Ecto neural progenitor cell (in vitro differentiated cells): ENCODE measurements around the gene AANAT.
"Not testable (repeated sequence)": the region's sequence is repeated elsewhere in the genome, so short reads cannot be mapped to it uniquely, and the experiment has no call there.

Experiments
- DNase-seq: peaks from one replicate; pipeline ENCODE4 v3.0.0-alpha.2; 2018; ENCODE audit warnings: low spot score

AANAT gene

GRCh38 chr17:76506408-76507345, 39.3 kb downstream of the AANAT start:
- peak; percentile 94 for DNase-seq

- not testable (repeated sequence) for DNase-seq
Observed at GRCh38 chr17:76508472-76509063, 41.2 kb downstream of the AANAT start.

- DNase-seq, result no peak
Observed at GRCh38 chr17:76510831-76511244, 43.4 kb downstream of the AANAT start.

- DNase-seq, result no peak
Observed at GRCh38 chr17:76511668-76512365, 44.4 kb downstream of the AANAT start.

GRCh38 chr17:76512366-76513305, 45.2 kb downstream of the AANAT start:
- no peak for DNase-seq

- no peak for DNase-seq
Observed at GRCh38 chr17:76513306-76513692, 45.9 kb downstream of the AANAT start.

GRCh38 chr17:76514355-76514754, 47.0 kb downstream of the AANAT start:
- DNase-seq, result not testable (repeated sequence)

GRCh38 chr17:76515274-76515949, 48.0 kb downstream of the AANAT start:
- no peak for DNase-seq

GRCh38 chr17:76517638-76518038, 50.2 kb downstream of the AANAT start:
- no peak for DNase-seq

GRCh38 chr17:76519048-76519966, 51.9 kb downstream of the AANAT start:
- no peak for DNase-seq
